ENCODE results near the gene AZIN2. TPM values are rescaled to one million over a fixed set of nuclear protein-coding genes. Genes with fewer than 3 reads are reported as not detected.

The AZIN2 gene
- polyA plus RNA-seq, 2 of the 4 experiments (the other 2 are of a cell fraction), result 1.6 to 1.9 TPM

GRCh38 chr1:33072707-33073106 is 8.2 kb upstream of the AZIN2 start:
- TF ChIP-seq, protein P1, sequence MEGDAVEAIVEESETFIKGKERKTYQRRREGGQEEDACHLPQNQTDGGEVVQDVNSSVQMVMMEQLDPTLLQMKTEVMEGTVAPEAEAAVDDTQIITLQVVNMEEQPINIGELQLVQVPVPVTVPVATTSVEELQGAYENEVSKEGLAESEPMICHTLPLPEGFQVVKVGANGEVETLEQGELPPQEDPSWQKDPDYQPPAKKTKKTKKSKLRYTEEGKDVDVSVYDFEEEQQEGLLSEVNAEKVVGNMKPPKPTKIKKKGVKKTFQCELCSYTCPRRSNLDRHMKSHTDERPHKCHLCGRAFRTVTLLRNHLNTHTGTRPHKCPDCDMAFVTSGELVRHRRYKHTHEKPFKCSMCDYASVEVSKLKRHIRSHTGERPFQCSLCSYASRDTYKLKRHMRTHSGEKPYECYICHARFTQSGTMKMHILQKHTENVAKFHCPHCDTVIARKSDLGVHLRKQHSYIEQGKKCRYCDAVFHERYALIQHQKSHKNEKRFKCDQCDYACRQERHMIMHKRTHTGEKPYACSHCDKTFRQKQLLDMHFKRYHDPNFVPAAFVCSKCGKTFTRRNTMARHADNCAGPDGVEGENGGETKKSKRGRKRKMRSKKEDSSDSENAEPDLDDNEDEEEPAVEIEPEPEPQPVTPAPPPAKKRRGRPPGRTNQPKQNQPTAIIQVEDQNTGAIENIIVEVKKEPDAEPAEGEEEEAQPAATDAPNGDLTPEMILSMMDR (IDR thresholded peaks at IDR 0.05), result no peak
- TF ChIP-seq FOXS1 (CRISPR knock-in tag; IDR thresholded peaks at IDR 0.05) (no peak), HOXB13 (CRISPR knock-in tag; IDR thresholded peaks at IDR 0.05; ENCODE audit: low read depth) (no peak), HOXB5 (CRISPR knock-in tag; IDR thresholded peaks at IDR 0.05) (no peak), PHF8 (IDR thresholded peaks at IDR 0.05; ENCODE audit: borderline replicate concordance, low read depth) (no peak), SREBF2 (IDR thresholded peaks at IDR 0.05) (no peak), SMC3 (IDR thresholded peaks at IDR 0.05) (no peak), MYC (IDR thresholded peaks at IDR 0.05; ENCODE audit: borderline replicate concordance, low read length) (no peak), JUN (IDR thresholded peaks at IDR 0.05) (no peak), KDM1A (IDR thresholded peaks at IDR 0.05; ENCODE audit: low read depth) (no peak), HEYL (CRISPR knock-in tag; IDR thresholded peaks at IDR 0.05) (no peak), HOXA7 (CRISPR knock-in tag; IDR thresholded peaks at IDR 0.05) (no peak), ZC3H11A (IDR thresholded peaks at IDR 0.05) (no peak), MAX (IDR thresholded peaks at IDR 0.05) (no peak)
- TF ChIP-seq, protein P2, sequence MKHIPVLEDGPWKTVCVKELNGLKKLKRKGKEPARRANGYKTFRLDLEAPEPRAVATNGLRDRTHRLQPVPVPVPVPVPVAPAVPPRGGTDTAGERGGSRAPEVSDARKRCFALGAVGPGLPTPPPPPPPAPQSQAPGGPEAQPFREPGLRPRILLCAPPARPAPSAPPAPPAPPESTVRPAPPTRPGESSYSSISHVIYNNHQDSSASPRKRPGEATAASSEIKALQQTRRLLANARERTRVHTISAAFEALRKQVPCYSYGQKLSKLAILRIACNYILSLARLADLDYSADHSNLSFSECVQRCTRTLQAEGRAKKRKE (CRISPR knock-in tag; IDR thresholded peaks at IDR 0.05; ENCODE audit: low read depth), result no peak
- no peaks in the 10 kb centered on the region for H3K4me1 ChIP-seq
- H3K4me2 ChIP-seq, result no peak overlapping the region
- CTCF ChIA-PET, result interaction anchor here (1.0 to 1.7 kb wide), 2 partner anchors 14 to 17 kb away, joined by 6 read pairs; no protein-coding TSS in a partner anchor
- H3K9me3 ChIP-seq, result no peaks in the 10 kb centered on the region
- no peak for FAIRE-seq
- H3K4me3 ChIP-seq, result no peak overlapping the region
- WGBS (ENCODE audit: missing lambda C conversion rate), result 53% methylated on average over 2 of the region's 2 CpGs
- no peak for DNase-seq (ENCODE audit: low read depth in 1 of 2, low spot score in 1 of 2)
- no peak for ATAC-seq
- no peak overlapping the region for H3K27ac ChIP-seq
- POLR2A ChIA-PET, result no interaction called here

DNA sequence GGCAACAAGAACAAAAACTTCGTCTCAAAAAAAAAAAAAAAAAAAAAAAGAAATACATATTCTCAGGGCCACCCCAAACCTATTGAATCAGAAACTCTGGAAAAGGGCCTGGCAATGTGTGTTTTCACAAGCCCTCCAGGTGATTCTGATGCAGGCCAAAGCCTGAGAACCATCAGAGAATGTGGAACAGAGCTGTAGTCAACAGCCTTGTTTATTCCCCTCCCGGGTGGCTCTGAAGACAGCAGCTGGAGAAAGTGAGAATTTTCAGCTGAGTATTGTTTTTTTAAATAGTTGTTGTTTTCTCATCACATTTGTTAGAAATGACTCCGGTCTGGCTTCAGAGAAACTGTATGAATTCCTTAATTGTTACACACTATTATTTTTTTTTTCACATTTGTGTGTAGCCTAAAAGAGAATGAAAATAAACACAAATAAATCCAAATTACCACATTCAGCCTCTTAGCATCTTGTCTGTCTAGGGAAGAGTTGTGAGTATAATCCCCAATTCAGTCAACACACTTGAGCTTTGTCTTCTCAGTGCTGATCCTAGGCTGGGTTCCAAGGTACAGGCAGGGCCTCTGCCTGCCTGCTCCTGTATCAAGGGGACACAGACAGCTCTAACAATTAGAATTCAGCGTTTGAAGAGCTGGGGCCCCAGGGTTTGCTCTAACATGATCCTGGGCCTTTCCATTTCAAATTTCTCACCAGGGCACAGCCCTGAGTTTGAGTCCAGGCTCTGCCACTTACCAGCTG is 6.6 kb upstream of the AZIN2 start:
- Histone ChIP-seq H3K4me2 (no peak overlapping the region), H3K4me1 (no peaks in the 10 kb centered on the region), H3K4me3 (no peak overlapping the region), H3K27ac (no peak overlapping the region), H3K9me3 (no peaks in the 10 kb centered on the region)
- FAIRE-seq (no peak), DNase-seq (ENCODE audit: low read depth in 1 of 2, low spot score in 1 of 2) (no peak), ATAC-seq (no peak)
- no peak for TF ChIP-seq NPAS2 (CRISPR knock-in tag; IDR thresholded peaks at IDR 0.05; ENCODE audit: borderline replicate concordance)
- TF ChIP-seq EHMT2 (IDR thresholded peaks at IDR 0.05; ENCODE audit: low read depth), result no peak
- no peak for TF ChIP-seq REST (IDR thresholded peaks at IDR 0.05)
- no peak for TF ChIP-seq ZFP36 (IDR thresholded peaks at IDR 0.05; ENCODE audit: borderline replicate concordance, partially characterized antibody)
- no peak for TF ChIP-seq EHF (CRISPR knock-in tag; IDR thresholded peaks at IDR 0.05)
- TF ChIP-seq EP300 (IDR thresholded peaks at IDR 0.05), result no peak
- no peak for TF ChIP-seq PBX3 (IDR thresholded peaks at IDR 0.05)
- no peak for TF ChIP-seq SMC3 (IDR thresholded peaks at IDR 0.05)
- TF ChIP-seq GATA3 (IDR thresholded peaks at IDR 0.05; ENCODE audit: borderline replicate concordance), result no peak
- no peak for TF ChIP-seq KDM1A (IDR thresholded peaks at IDR 0.05; ENCODE audit: low read depth)
- no peak for TF ChIP-seq CHD2 (IDR thresholded peaks at IDR 0.05; ENCODE audit: low read length, partially characterized antibody)
- ChIA-PET POLR2A (no interaction called here), CTCF (interaction anchor here (0.6 to 1.2 kb wide), 4 partner anchors 9 to 182 kb away, joined by 3 to 5 read pairs (median 4); no protein-coding TSS in a partner anchor)
- 44% methylated on average over 4 of the region's 4 CpGs for WGBS (ENCODE audit: missing lambda C conversion rate)
